HepG2 (cell line): ENCODE measurements around the gene CSNK2B. TPM values are rescaled to one million over a fixed set of nuclear protein-coding genes. Genes with fewer than 3 reads are reported as not detected.

Experiments
- CCDC6 ChIP-seq: sonication (generic); formaldehyde crosslinking; IDR thresholded peaks from 2 replicates; pipeline ENCODE4 v1.8.1; 2022; ENCODE audit warnings: mild to moderate bottlenecking, missing genetic modification reagents, moderate library complexity
- CREM ChIP-seq, 2 experiments: sonication (generic) in 1 of 2; formaldehyde crosslinking in 1 of 2; IDR thresholded peaks; 2 replicates each; pipeline versions ENCODE4 v1.4.0 to v1.6.1; 2016 to 2020; ENCODE audit warnings: antibody characterized with exemption in 1 of 2, mild to moderate bottlenecking in 1 of 2, missing genetic modification reagents in 1 of 2
- GATAD1 ChIP-seq: IDR thresholded peaks from 2 replicates; pipeline ENCODE4 v1.6.1; 2016; ENCODE audit warnings: missing genetic modification reagents, missing compliant biosample characterization
- KLF12 ChIP-seq: sonication (generic); formaldehyde crosslinking; IDR thresholded peaks from 2 replicates; pipeline ENCODE4 v1.4.0; 2020; ENCODE audit warnings: missing genetic modification reagents, borderline replicate concordance
- MBNL3 ChIP-seq: fragments of 250-450 bp; sonication (Bioruptor Pico); conservative IDR thresholded peaks from 2 replicates; pipeline ENCODE4 v1.8.0; 2022; ENCODE audit warnings: mild to moderate bottlenecking, inconsistent platforms
- NFATC3 ChIP-seq: sonication (generic); formaldehyde crosslinking; IDR thresholded peaks from 2 replicates; pipeline ENCODE4 v1.5.1; 2020; ENCODE audit warnings: mild to moderate bottlenecking, missing genetic modification reagents
- PRMT3 ChIP-seq: sonication (generic); formaldehyde crosslinking; IDR thresholded peaks from 2 replicates; pipeline ENCODE4 v1.8.1; 2022; ENCODE audit warnings: low read depth, mild to moderate bottlenecking, moderate library complexity, missing genetic modification reagents, borderline replicate concordance
- PRPF4 ChIP-seq: fragments of 200-400 bp; formaldehyde crosslinking; IDR thresholded peaks from 2 replicates; pipeline ENCODE4 v1.6.1; 2016; ENCODE audit warnings: low read length, low read depth; ENCODE audit not compliant: poor library complexity, severe bottlenecking
- SALL2 ChIP-seq: sonication (generic); formaldehyde crosslinking; IDR thresholded peaks from 2 replicates; pipeline ENCODE4 v1.8.1; 2023; ENCODE audit warnings: mild to moderate bottlenecking, missing genetic modification reagents, inconsistent platforms
- SCMH1 ChIP-seq: sonication (generic); formaldehyde crosslinking; IDR thresholded peaks from 2 replicates; pipeline ENCODE4 v1.9.0; 2021; ENCODE audit warnings: missing genetic modification reagents, mild to moderate bottlenecking, borderline replicate concordance
- ZFY ChIP-seq: sonication (generic); formaldehyde crosslinking; IDR thresholded peaks from 2 replicates; pipeline ENCODE4 v1.4.0; 2020; ENCODE audit warnings: missing genetic modification reagents
- ZNF331 ChIP-seq: sonication (generic); formaldehyde crosslinking; IDR thresholded peaks from 2 replicates; pipeline ENCODE4 v1.4.0; 2020; ENCODE audit warnings: missing genetic modification reagents
- ZNF720 ChIP-seq: sonication (generic); formaldehyde crosslinking; IDR thresholded peaks from 2 replicates; pipeline ENCODE4 v1.4.0; 2020; ENCODE audit warnings: missing genetic modification reagents
- polyA plus RNA-seq, 8 experiments: library from polyadenylated mRNA; depleted of rRNA in 3 of 8; stranded (reverse) in 7 of 8; unstranded in 1 of 8; fragments of >200 nt; fragmentation: Illumina TruSeq in 4 of 8; extraction: Trizol in 4 of 8; gene quantifications; 2 replicates each; pipeline versions ENCODE4 v1.2.1 to v1.2.3, GENCODE V29; 2011 to 2016; ENCODE audit warnings: low read depth in 4 of 8, missing spikeins in 1 of 8, mixed read lengths in 1 of 8; ENCODE audit not compliant: insufficient read depth in 1 of 8
- total RNA-seq, 5 experiments: library from RNA; depleted of rRNA; stranded (reverse); fragments of >200 nt; fragmentation: Illumina TruSeq; extraction: Trizol; gene quantifications; 2 replicates each; pipeline ENCODE4 v1.2.3, GENCODE V29; 2016; ENCODE audit warnings: low read depth in 1 of 5
- TF ChIP-seq, protein P1 (sequence below): sonication (generic); formaldehyde crosslinking; IDR thresholded peaks from 2 replicates; pipeline ENCODE4 v1.5.1; 2020; ENCODE audit warnings: mild to moderate bottlenecking, missing genetic modification reagents, borderline replicate concordance
- TF ChIP-seq, protein P2 (sequence below): sonication (generic); formaldehyde crosslinking; IDR thresholded peaks from 2 replicates; pipeline ENCODE4 v1.5.1; 2020; ENCODE audit warnings: mild to moderate bottlenecking, missing genetic modification reagents, borderline replicate concordance
- TF ChIP-seq, protein P3 (sequence below): sonication (generic); formaldehyde crosslinking; IDR thresholded peaks from 2 replicates; pipeline ENCODE4 v1.5.0; 2020; ENCODE audit warnings: mild to moderate bottlenecking, missing genetic modification reagents, borderline replicate concordance

CSNK2B gene
- total and polyA plus RNA-seq, 2 of the 13 experiments (the other 11 are each of a cell fraction or from before 2014, with no cell fraction given), result 111 to 296 TPM

DNA sequence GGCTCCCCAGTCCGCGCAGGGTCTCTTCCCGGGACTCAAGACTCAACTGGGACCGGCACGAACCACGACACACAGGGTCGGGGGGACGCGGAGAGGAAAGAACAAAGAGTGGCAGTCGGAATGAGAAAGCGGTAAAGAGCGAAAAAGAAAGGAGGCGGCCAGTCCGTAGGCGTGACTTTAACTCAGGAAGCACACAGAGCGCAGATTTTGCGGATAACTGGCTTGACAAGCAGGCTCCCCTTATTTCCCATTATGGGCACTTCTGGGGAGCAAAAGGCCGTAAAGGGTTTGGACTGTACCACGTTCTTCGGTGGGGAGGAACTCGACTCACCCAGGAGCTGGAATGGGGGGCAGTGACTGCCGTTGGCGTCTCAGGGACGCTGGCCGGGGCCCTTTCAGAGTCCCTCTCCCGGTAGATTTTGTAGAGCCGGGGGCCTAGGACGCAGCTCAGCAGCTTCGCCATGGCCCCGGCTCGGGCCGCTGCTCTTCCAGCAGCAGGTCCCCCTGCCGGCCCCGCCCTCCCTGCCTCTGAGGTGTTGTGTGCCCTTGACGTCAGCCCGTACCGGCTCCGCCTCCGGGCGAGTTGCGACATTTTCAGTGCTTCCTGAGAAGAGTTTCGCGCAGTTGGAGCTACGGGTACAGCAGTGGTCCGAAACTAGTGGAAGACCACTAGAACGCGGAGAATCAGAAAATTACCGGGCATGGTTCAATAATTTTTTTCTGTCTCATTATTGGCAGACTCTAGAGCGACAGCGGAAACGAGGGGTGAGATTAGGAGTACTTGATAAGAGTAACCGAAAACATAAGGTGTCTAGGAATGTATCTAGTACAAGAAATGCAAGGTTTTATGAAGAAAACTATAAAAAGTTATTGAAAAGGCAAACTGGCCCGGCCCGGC is 37.2 kb downstream of the CSNK2B start, which contains the start of gene ABHD16A (continued):
- TF ChIP-seq MBNL3, result no peak
- TF ChIP-seq, protein P1, sequence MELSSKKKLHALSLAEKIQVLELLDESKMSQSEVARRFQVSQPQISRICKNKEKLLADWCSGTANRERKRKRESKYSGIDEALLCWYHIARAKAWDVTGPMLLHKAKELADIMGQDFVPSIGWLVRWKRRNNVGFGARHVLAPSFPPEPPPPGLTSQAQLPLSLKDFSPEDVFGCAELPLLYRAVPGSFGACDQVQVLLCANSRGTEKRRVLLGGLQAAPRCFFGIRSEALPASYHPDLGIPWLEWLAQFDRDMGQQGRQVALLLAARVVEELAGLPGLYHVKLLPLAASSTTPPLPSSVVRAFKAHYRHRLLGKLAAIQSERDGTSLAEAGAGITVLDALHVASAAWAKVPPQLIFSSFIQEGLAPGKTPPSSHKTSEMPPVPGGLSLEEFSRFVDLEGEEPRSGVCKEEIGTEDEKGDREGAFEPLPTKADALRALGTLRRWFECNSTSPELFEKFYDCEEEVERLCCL (CRISPR knock-in tag), result no peak; the same call in 1 of the 2 replicates
- TF ChIP-seq PRPF4, result no peak
- no peak for TF ChIP-seq NFATC3 (CRISPR knock-in tag)
- peak; percentile 90 for TF ChIP-seq ZFY (CRISPR knock-in tag)
- TF ChIP-seq, protein P2, sequence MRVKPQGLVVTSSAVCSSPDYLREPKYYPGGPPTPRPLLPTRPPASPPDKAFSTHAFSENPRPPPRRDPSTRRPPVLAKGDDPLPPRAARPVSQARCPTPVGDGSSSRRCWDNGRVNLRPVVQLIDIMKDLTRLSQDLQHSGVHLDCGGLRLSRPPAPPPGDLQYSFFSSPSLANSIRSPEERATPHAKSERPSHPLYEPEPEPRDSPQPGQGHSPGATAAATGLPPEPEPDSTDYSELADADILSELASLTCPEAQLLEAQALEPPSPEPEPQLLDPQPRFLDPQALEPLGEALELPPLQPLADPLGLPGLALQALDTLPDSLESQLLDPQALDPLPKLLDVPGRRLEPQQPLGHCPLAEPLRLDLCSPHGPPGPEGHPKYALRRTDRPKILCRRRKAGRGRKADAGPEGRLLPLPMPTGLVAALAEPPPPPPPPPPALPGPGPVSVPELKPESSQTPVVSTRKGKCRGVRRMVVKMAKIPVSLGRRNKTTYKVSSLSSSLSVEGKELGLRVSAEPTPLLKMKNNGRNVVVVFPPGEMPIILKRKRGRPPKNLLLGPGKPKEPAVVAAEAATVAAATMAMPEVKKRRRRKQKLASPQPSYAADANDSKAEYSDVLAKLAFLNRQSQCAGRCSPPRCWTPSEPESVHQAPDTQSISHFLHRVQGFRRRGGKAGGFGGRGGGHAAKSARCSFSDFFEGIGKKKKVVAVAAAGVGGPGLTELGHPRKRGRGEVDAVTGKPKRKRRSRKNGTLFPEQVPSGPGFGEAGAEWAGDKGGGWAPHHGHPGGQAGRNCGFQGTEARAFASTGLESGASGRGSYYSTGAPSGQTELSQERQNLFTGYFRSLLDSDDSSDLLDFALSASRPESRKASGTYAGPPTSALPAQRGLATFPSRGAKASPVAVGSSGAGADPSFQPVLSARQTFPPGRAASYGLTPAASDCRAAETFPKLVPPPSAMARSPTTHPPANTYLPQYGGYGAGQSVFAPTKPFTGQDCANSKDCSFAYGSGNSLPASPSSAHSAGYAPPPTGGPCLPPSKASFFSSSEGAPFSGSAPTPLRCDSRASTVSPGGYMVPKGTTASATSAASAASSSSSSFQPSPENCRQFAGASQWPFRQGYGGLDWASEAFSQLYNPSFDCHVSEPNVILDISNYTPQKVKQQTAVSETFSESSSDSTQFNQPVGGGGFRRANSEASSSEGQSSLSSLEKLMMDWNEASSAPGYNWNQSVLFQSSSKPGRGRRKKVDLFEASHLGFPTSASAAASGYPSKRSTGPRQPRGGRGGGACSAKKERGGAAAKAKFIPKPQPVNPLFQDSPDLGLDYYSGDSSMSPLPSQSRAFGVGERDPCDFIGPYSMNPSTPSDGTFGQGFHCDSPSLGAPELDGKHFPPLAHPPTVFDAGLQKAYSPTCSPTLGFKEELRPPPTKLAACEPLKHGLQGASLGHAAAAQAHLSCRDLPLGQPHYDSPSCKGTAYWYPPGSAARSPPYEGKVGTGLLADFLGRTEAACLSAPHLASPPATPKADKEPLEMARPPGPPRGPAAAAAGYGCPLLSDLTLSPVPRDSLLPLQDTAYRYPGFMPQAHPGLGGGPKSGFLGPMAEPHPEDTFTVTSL, result peak; percentile 34; the same call in 1 of the 2 replicates
- peak; percentile 52; the same call in 1 of the 2 replicates for TF ChIP-seq SALL2
- TF ChIP-seq CCDC6 (CRISPR knock-in tag), result peak; percentile 84; the same call in 1 of the 2 replicates
- no peak for TF ChIP-seq PRMT3 (CRISPR knock-in tag)
- TF ChIP-seq ZNF720, result no peak
- peak; percentile 89 for TF ChIP-seq GATAD1 (CRISPR knock-in tag)
- TF ChIP-seq, protein P3, sequence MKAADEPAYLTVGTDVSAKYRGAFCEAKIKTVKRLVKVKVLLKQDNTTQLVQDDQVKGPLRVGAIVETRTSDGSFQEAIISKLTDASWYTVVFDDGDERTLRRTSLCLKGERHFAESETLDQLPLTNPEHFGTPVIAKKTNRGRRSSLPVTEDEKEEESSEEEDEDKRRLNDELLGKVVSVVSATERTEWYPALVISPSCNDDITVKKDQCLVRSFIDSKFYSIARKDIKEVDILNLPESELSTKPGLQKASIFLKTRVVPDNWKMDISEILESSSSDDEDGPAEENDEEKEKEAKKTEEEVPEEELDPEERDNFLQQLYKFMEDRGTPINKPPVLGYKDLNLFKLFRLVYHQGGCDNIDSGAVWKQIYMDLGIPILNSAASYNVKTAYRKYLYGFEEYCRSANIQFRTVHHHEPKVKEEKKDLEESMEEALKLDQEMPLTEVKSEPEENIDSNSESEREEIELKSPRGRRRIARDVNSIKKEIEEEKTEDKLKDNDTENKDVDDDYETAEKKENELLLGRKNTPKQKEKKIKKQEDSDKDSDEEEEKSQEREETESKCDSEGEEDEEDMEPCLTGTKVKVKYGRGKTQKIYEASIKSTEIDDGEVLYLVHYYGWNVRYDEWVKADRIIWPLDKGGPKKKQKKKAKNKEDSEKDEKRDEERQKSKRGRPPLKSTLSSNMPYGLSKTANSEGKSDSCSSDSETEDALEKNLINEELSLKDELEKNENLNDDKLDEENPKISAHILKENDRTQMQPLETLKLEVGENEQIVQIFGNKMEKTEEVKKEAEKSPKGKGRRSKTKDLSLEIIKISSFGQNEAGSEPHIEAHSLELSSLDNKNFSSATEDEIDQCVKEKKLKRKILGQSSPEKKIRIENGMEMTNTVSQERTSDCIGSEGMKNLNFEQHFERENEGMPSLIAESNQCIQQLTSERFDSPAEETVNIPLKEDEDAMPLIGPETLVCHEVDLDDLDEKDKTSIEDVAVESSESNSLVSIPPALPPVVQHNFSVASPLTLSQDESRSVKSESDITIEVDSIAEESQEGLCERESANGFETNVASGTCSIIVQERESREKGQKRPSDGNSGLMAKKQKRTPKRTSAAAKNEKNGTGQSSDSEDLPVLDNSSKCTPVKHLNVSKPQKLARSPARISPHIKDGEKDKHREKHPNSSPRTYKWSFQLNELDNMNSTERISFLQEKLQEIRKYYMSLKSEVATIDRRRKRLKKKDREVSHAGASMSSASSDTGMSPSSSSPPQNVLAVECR (CRISPR knock-in tag), result peak; percentile 92
- peak; percentile 94 for TF ChIP-seq CREM (IDR thresholded peaks at IDR 0.05)
- peak; percentile 46; the same call in 1 of the 2 replicates for TF ChIP-seq CREM (CRISPR knock-in tag; IDR thresholded peaks at IDR 0.05)
- peak; percentile 58; the same call in 1 of the 2 replicates for TF ChIP-seq KLF12 (CRISPR knock-in tag)
- peak; percentile 91 for TF ChIP-seq ZNF331 (CRISPR knock-in tag)
- TF ChIP-seq SCMH1 (CRISPR knock-in tag), result no peak
